ENCODE measurements around the gene RGL1. TPM values are rescaled to one million over a fixed set of nuclear protein-coding genes. Genes with fewer than 3 reads are reported as not detected.

RGL1 gene
- total RNA-seq, 2 donors from 2014 or later: 9.9 to 16.2 TPM

GRCh38 chr1:183773482-183774274 lies 31.2 kb upstream of the RGL1 start:
- intact Hi-C loops (cut with DNase I): no loop called here
- TF ChIP-seq POLR2A (IDR thresholded peaks at IDR 0.05): no peak
- peaks cover 0 to 3% (median 0%) of the 10 kb centered on the region in 3 donors for H3K9me3 ChIP-seq
- no peak overlapping the region for H3K4me3 ChIP-seq
- no peak overlapping the region for H3K27ac ChIP-seq
- DNase-seq: no peak
- H3K27me3 ChIP-seq: no peaks in the 10 kb centered on the region
- 74 to 78% methylated on average over 3 of the region's 3 CpGs for WGBS, 2 donors
- no peaks in the 10 kb centered on the region for H3K4me1 ChIP-seq
- no peak for ATAC-seq
- no peaks in the 10 kb centered on the region for H3K36me3 ChIP-seq (replicated peaks in 1 of 2; ENCODE audit: insufficient read depth in 1 of 2, low read depth in 2 of 2)

DNA sequence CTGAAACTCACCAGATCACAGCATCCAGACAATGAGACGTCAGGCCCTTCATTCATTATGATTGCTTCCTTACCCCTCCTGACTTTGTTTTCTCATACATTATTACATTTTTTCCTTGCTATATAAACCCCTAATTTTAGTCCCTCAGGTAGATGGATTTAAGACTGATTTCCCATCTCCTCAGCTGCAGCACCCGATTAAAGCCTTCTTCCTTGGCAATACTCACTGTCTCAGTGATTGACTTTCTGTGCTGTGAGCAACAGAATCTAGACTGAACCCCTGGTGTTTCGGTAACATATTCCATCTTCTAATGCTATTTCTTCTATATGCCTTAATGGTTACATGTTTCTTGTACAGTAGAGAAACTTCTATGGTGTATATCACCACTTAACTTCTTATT lies 30.0 kb upstream of the RGL1 start:
- no peak for DNase-seq
- Histone ChIP-seq H3K36me3 (replicated peaks in 1 of 2; ENCODE audit: insufficient read depth in 1 of 2, low read depth in 2 of 2) (no peaks in the 10 kb centered on the region), H3K27me3 (no peaks in the 10 kb centered on the region), H3K4me1 (no peaks in the 10 kb centered on the region), H3K4me3 (no peak overlapping the region), H3K9me3 (peaks cover 0 to 3% (median 0%) of the 10 kb centered on the region in 3 donors), H3K27ac (no peak overlapping the region)
- TF ChIP-seq POLR2A (IDR thresholded peaks at IDR 0.05) (no peak), CTCF (IDR thresholded peaks at IDR 0.05) (no peak)
- no peak for ATAC-seq
- intact Hi-C loops (cut with DNase I): no loop called here
- 88 to 93% methylated on average over 3 of the region's 3 CpGs for WGBS, 2 donors

DNA sequence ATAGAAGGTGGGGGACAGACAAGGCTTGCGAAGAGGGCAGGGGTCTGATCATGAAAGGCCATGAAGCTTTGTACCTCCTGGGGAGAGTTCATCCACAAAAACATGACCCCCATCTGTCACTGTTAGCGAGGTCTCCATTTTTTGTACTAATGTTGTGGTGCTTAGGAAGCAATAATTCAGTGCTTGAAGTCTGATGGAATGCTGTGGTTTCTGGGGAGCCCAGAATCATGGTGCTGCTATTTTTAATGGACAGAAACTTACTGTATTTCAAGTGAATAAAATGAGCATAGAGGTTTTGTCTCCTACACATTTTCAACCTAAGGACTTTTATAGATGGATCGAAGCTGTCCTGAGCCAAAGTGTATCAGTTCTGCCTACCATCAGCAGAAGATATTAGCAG lies 28.2 kb upstream of the RGL1 start:
- no peak for DNase-seq
- no peaks in the 10 kb centered on the region for H3K27me3 ChIP-seq
- no peak overlapping the region for H3K27ac ChIP-seq
- H3K4me3 ChIP-seq: no peak overlapping the region
- TF ChIP-seq POLR2A (IDR thresholded peaks at IDR 0.05): no peak
- TF ChIP-seq CTCF (IDR thresholded peaks at IDR 0.05): no peak
- intact Hi-C loops (cut with DNase I): no loop called here
- 80 to 87% methylated on average over 3 of the region's 3 CpGs for WGBS, 2 donors
- no peaks in the 10 kb centered on the region for H3K9me3 ChIP-seq
- no peaks in the 10 kb centered on the region for H3K36me3 ChIP-seq (replicated peaks in 1 of 2; ENCODE audit: insufficient read depth in 1 of 2, low read depth in 2 of 2)
- no peaks in the 10 kb centered on the region for H3K4me1 ChIP-seq
- ATAC-seq: no peak

DNA sequence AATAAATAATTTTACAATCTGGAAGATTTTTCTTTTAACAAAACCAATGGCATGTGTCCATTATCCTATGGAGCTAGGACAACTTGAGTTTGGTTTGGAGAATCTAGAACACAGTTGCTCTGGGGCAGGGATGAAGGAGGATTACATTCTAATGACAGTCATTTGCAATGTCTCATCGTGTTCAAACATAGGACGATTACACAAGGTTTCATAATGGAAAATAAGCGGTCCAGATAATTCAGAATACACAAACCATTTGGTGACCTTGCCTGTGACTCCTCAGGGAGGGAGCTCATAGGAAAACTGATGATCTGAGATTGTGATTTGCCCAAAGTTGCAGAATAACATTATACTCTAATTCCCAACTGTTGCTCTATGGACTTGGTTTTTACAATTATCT lies 27.6 kb upstream of the RGL1 start:
- no peaks in the 10 kb centered on the region for H3K27me3 ChIP-seq
- H3K27ac ChIP-seq: no peak overlapping the region
- no peaks in the 10 kb centered on the region for H3K4me1 ChIP-seq
- DNase-seq: no peak
- H3K36me3 ChIP-seq (replicated peaks in 1 of 2; ENCODE audit: insufficient read depth in 1 of 2, low read depth in 2 of 2): no peaks in the 10 kb centered on the region
- H3K9me3 ChIP-seq: no peaks in the 10 kb centered on the region
- intact Hi-C loops (cut with DNase I): no loop called here
- H3K4me3 ChIP-seq: no peak overlapping the region
- TF ChIP-seq POLR2A (IDR thresholded peaks at IDR 0.05) (no peak), CTCF (IDR thresholded peaks at IDR 0.05) (no peak)
- 37 to 63% methylated on average over 3 of the region's 3 CpGs for WGBS, 2 donors
- ATAC-seq: no peak

GRCh38 chr1:183778045-183778444 lies 26.9 kb upstream of the RGL1 start:
- ATAC-seq: no peak
- Histone ChIP-seq H3K4me3 (no peak overlapping the region), H3K4me1 (no peaks in the 10 kb centered on the region), H3K36me3 (replicated peaks in 1 of 2; ENCODE audit: insufficient read depth in 1 of 2, low read depth in 2 of 2) (no peaks in the 10 kb centered on the region), H3K27me3 (no peaks in the 10 kb centered on the region), H3K27ac (no peak overlapping the region), H3K9me3 (no peaks in the 10 kb centered on the region)
- intact Hi-C loops (cut with DNase I): no loop called here
- TF ChIP-seq CTCF (IDR thresholded peaks at IDR 0.05): no peak
- TF ChIP-seq POLR2A (IDR thresholded peaks at IDR 0.05): no peak
- 70 to 78% methylated on average over 3 of the region's 3 CpGs for WGBS, 2 donors
- DNase-seq: no peak
